K562 (cell line): ENCODE data around the gene WDR31. TPM values are rescaled to one million over a fixed set of nuclear protein-coding genes. Genes with fewer than 3 reads are reported as not detected.

Experiments
- ATAC-seq: fragments of 200-7000 bp; cut with Tn5 transposase; 3 replicates; pipeline ENCODE4 v1.9.1; 2020; ENCODE audit warnings: moderate library complexity
- BruUV-seq: library from RNA; stranded (reverse); fragments of 400-500 nt; replicated peaks from 2 replicates; lab custom pipeline; 2021; lab: Mats Ljungman, UMichigan
- CTCF ChIA-PET: fragments of 300-600 bp; formaldehyde crosslinking; extraction: SDS; loops from one replicate; lab custom pipeline; 2021; ENCODE audit warnings: low intra/inter-chr PET ratio; lab: Yijun Ruan, JAX
- POLR2A ChIA-PET: fragments of 300-600, 350-650 bp; sonication (Branson Sonifier 250); formaldehyde crosslinking; extraction: SDS; loops from one replicate; lab custom pipeline; 2021; ENCODE audit warnings: antibody characterized with exemption, inconsistent platforms; lab: Yijun Ruan, JAX
- DNase-seq, 4 experiments: peaks; one replicate each; pipeline versions ENCODE4 v3.0.0 to v3.0.0-alpha.2; 2011 to 2018; ENCODE audit warnings: low spot score in 3 of 4, mixed read lengths in 3 of 4; ENCODE audit errors: extremely low read depth in 1 of 4
- FAIRE-seq: peaks from 2 replicates; lab custom pipeline; 2011; peaks lifted over from hg19 to GRCh38; lab: Jason Lieb, UNC
- H2AFZ ChIP-seq: 2 replicates; pipeline ENCODE4 v1.6.0; 2011; ENCODE audit warnings: low read depth, low read length, control low read depth, inconsistent platforms
- H3K27ac ChIP-seq: fragments of 200-600 bp; 3 replicates; pipeline ENCODE4 v1.8.0; 2011; ENCODE audit warnings: low read depth, mild to moderate bottlenecking, control low read depth, inconsistent platforms, low read length, moderate library complexity, mixed read lengths; ENCODE audit errors: extremely low read depth
- H3K27me3 ChIP-seq, 2 experiments: fragments of 300-600 bp in 1 of 2; 2 replicates in 1 of 2; 3 replicates in 1 of 2; pipeline versions ENCODE4 v1.6.0 to v1.8.0; 2011; ENCODE audit warnings: inconsistent platforms in 2 of 2, low read length in 2 of 2, mild to moderate bottlenecking in 1 of 2, mixed read lengths in 1 of 2, moderate library complexity in 1 of 2; ENCODE audit not compliant: control insufficient read depth in 2 of 2, insufficient read depth in 2 of 2
- H3K36me3 ChIP-seq: fragments of 300-600 bp; 3 replicates; pipeline ENCODE4 v1.8.0; 2011; ENCODE audit warnings: mild to moderate bottlenecking, low read length, inconsistent platforms; ENCODE audit not compliant: control insufficient read depth, insufficient read depth
- H3K4me1 ChIP-seq, 2 experiments: fragments of 200-600 bp in 1 of 2; replicated peaks in 1 of 2; 2 replicates in 1 of 2; 3 replicates in 1 of 2; pipeline versions ENCODE4 v1.5.1 to v1.8.0; 2011; ENCODE audit warnings: inconsistent platforms in 2 of 2, low read length in 2 of 2, mild to moderate bottlenecking in 1 of 2, mixed read lengths in 1 of 2, moderate library complexity in 1 of 2; ENCODE audit not compliant: control insufficient read depth in 2 of 2, insufficient read depth in 2 of 2
- H3K4me2 ChIP-seq: 2 replicates; pipeline ENCODE4 v1.6.1; 2011; ENCODE audit warnings: low read length, control low read depth, inconsistent platforms, mixed read lengths; ENCODE audit not compliant: insufficient read depth
- H3K4me3 ChIP-seq: fragments of 200-600 bp; sonication (generic), shearing (Covaris generic); 2 replicates; pipeline ENCODE4 v1.5.1; 2016; ENCODE audit warnings: control low read depth, inconsistent platforms
- H3K79me2 ChIP-seq: fragments of 200-600 bp; 3 replicates; pipeline ENCODE4 v1.8.0; 2011; ENCODE audit warnings: low read length, inconsistent platforms; ENCODE audit not compliant: control insufficient read depth, insufficient read depth
- H3K9ac ChIP-seq, 2 experiments: 2 replicates each; pipeline versions ENCODE4 v1.6.0 to v1.6.1; 2011; ENCODE audit warnings: low read depth in 2 of 2, low read length in 2 of 2, control low read depth in 1 of 2, inconsistent platforms in 1 of 2, mild to moderate bottlenecking in 1 of 2, mixed read lengths in 1 of 2; ENCODE audit not compliant: insufficient read depth in 1 of 2
- H3K9me1 ChIP-seq: one replicate; pipeline ENCODE4 v1.6.0; 2011; ENCODE audit warnings: inconsistent platforms, mild to moderate bottlenecking, low read length, moderate library complexity; ENCODE audit not compliant: control insufficient read depth, insufficient read depth
- H3K9me3 ChIP-seq: replicated peaks from 2 replicates; pipeline ENCODE4 v1.5.1; 2011; ENCODE audit warnings: low read depth, low read length, inconsistent platforms; ENCODE audit not compliant: control insufficient read depth, insufficient read depth
- H4K20me1 ChIP-seq: replicated peaks from 2 replicates; pipeline ENCODE4 v1.6.1; 2011; ENCODE audit warnings: low read length, inconsistent platforms, mixed read lengths; ENCODE audit not compliant: control insufficient read depth, insufficient read depth
- CTBP1 ChIP-seq: fragments of 450-650 bp; IDR thresholded peaks from 2 replicates; pipeline ENCODE4 v1.6.1; 2016; ENCODE audit warnings: borderline replicate concordance
- HCFC1 ChIP-seq: IDR thresholded peaks from 2 replicates; pipeline ENCODE4 v1.6.1; 2012; ENCODE audit warnings: low read depth, low read length, improper control_type of control experiment
- HEY1 ChIP-seq: fragments of 250-450 bp; sonication (Bioruptor Pico); IDR thresholded peaks from 2 replicates; pipeline ENCODE4 v1.5.0; 2020; ENCODE audit warnings: mild to moderate bottlenecking, moderate library complexity, borderline replicate concordance
- NR2F6 ChIP-seq: fragments of 450-650 bp; formaldehyde crosslinking; IDR thresholded peaks from 2 replicates; pipeline ENCODE4 v1.4.0; 2020; ENCODE audit warnings: mild to moderate bottlenecking
- SRSF1 ChIP-seq: fragments of 200-400 bp; formaldehyde crosslinking; IDR thresholded peaks from 2 replicates; pipeline ENCODE4 v1.6.1; 2017; ENCODE audit warnings: mild to moderate bottlenecking, low read depth, low read length, moderate library complexity
- TAF15 ChIP-seq: fragments of 200-400 bp; formaldehyde crosslinking; IDR thresholded peaks from 2 replicates; pipeline ENCODE4 v1.6.1; 2017; ENCODE audit warnings: mild to moderate bottlenecking, low read depth, low read length, moderate library complexity
- TEAD2 ChIP-seq: fragments of 450-650 bp; IDR thresholded peaks from 2 replicates; pipeline ENCODE4 v1.6.1; 2016; ENCODE audit warnings: missing genetic modification characterization, control low read depth, missing compliant biosample characterization
- WGBS: fragments of 100-300 bp; shearing (Covaris generic); methylation state at CpG from one replicate; pipeline ENCODE4 v1.1.6; 2016; ENCODE audit warnings: low coverage, mixed read lengths; ENCODE audit not compliant: insufficient coverage; ENCODE audit errors: missing lambda C conversion rate; 5-methylcytosine and 5-hydroxymethylcytosine counted together
- in situ Hi-C: fragments of 300-500 bp; cut with MboI; formaldehyde crosslinking; loops from 4 replicates; pipeline ENCODE4 v1.15.0; 2018; ENCODE audit warnings: inconsistent platforms, mixed read lengths
- intact Hi-C: fragments of 100-400 bp; cut with micrococcal nuclease; formaldehyde crosslinking; loops from 2 replicates; pipeline ENCODE4 v1.14.2; 2022
- polyA plus RNA-seq, 8 experiments: library from polyadenylated mRNA; depleted of rRNA in 4 of 8; stranded (reverse) in 5 of 8; unstranded in 3 of 8; fragments of >200 nt; fragmentation: Nextera tagmentation in 2 of 8; fragmentation: Illumina TruSeq in 1 of 8; extraction: Ambion mirVana in 2 of 8; extraction: Trizol in 1 of 8; gene quantifications; 2 replicates each; pipeline versions ENCODE4 v1.2.1 to v1.2.3, GENCODE V29; 2011 to 2014; ENCODE audit warnings: inconsistent platforms in 1 of 8, missing spikeins in 1 of 8
- total RNA-seq, 7 experiments: library from RNA; depleted of rRNA in 6 of 7; stranded (reverse); fragments of >200 nt in 6 of 7; fragmentation: Illumina TruSeq in 2 of 7; extraction: Trizol in 2 of 7; gene quantifications; 2 replicates each; pipeline versions ENCODE4 v1.2.1 to v1.2.3, GENCODE V29; 2011 to 2021; ENCODE audit warnings: low replicate concordance in 1 of 7

The WDR31 gene
- total and polyA plus RNA-seq, 9 of the 15 experiments (the other 6 are each of a cell fraction or from before 2014, with no cell fraction given) = 0.35 to 1.8 (median 0.95) TPM

DNA sequence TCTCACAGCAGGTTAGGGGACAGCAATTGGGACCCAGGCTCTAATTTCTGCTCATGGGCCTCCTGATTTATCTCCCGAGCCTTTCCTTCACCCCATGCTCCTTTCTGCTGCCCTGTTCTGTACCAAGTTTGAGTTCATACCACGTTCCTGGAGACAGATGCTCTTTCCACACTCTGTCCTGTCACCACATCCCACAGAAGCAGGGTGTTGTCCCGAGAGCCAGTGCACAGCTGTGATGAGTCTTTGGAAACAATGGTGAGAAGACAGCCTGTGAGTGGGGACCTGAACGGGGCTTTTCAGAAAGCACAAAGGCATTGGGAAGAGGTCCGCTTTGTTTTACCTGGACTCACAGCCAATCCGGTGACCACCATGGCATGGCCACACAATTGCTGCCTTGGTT is 17.4 kb downstream of the WDR31 start:
- in situ Hi-C loops (no loop called here), intact Hi-C loops (no loop called here)
- no peaks in the 10 kb centered on the region; a peak in 1 of 5 replicates for H3K4me1 ChIP-seq
- H4K20me1 ChIP-seq = 0 out of 2 replicates have a peak, but pooled peaks cover 3% of the 10 kb centered on the region
- DNase-seq (no peak), ATAC-seq (no peak; the same call in 2 of the 3 replicates), FAIRE-seq (no peak)
- no peaks in the 10 kb centered on the region for H3K79me2 ChIP-seq
- TF ChIP-seq HCFC1 (no peak), TEAD2 (tag) (no peak), NR2F6 (no peak), SRSF1 (no peak), HEY1 (CRISPR knock-in tag) (no peak), TAF15 (no peak), CTBP1 (no peak)
- H3K27me3 ChIP-seq = peaks cover 0 to 14% of the 10 kb centered on the region in 2 experiments; a peak in 2 of 5 replicates
- H3K27ac ChIP-seq = no peak overlapping the region
- no TSS peak for BruUV-seq
- H3K9me1 ChIP-seq = no peaks in the 10 kb centered on the region
- WGBS = 10% methylated on average over 6 of the region's 6 CpGs
- no peak overlapping the region for H3K4me2 ChIP-seq
- ChIA-PET CTCF (no interaction called here), POLR2A (interaction anchor here (1.0 kb wide), 1 partner anchor 17 kb away, joined by 3 read pairs; no protein-coding TSS in a partner anchor)
- H2AFZ ChIP-seq = no peak overlapping the region
- no peaks in the 10 kb centered on the region for H3K36me3 ChIP-seq
- H3K4me3 ChIP-seq = no peak overlapping the region
- no peak overlapping the region for H3K9ac ChIP-seq
- no peaks in the 10 kb centered on the region for H3K9me3 ChIP-seq
